ENCODE results near the gene C1D. TPM values are rescaled to one million over a fixed set of nuclear protein-coding genes. Genes with fewer than 3 reads are reported as not detected.

C1D gene
- polyA plus RNA-seq, 1 donor from 2014 or later = 53.0 TPM

- H3K27me3 ChIP-seq (ENCODE audit: insufficient read depth, low read depth, low read length) = no peaks in the 10 kb centered on the region
- no peaks in the 10 kb centered on the region for H3F3A ChIP-seq (ENCODE audit: insufficient read depth, low read length, poor library complexity, severe bottlenecking)
- H3K4me2 ChIP-seq (ENCODE audit: low read length) = no peak overlapping the region
- no peak overlapping the region for H2AFZ ChIP-seq (ENCODE audit: low read depth, low read length)
- no peaks in the 10 kb centered on the region for H4K20me1 ChIP-seq (ENCODE audit: insufficient read depth)
- no peaks in the 10 kb centered on the region for H3K9me3 ChIP-seq (ENCODE audit: low read length)
- H3K9ac ChIP-seq (ENCODE audit: low read length) = no peak overlapping the region
- TF ChIP-seq TAF1 (IDR thresholded peaks at IDR 0.05; ENCODE audit: low read depth) = no peak
- H3K36me3 ChIP-seq (ENCODE audit: insufficient read depth, low read length) = no peaks in the 10 kb centered on the region
- no peak overlapping the region for H3K4me3 ChIP-seq (ENCODE audit: low read length)
- H3K9me2 ChIP-seq (ENCODE audit: insufficient read depth, low read length) = no peaks in the 10 kb centered on the region
- no peak overlapping the region for H3K27ac ChIP-seq (ENCODE audit: low read length)
- H3K79me2 ChIP-seq (replicated peaks; ENCODE audit: insufficient read depth, low read length) = no peaks in the 10 kb centered on the region
These were observed 22.7 kb downstream of the C1D start for GRCh38 chr2:68040078-68040477.

GRCh38 chr2:68039317-68039716, 23.5 kb downstream of the C1D start:
- no peaks in the 10 kb centered on the region for H3K9me2 ChIP-seq (ENCODE audit: insufficient read depth, low read length)
- no peaks in the 10 kb centered on the region for H3K9me3 ChIP-seq (ENCODE audit: low read length)
- no peaks in the 10 kb centered on the region for H3F3A ChIP-seq (ENCODE audit: insufficient read depth, low read length, poor library complexity, severe bottlenecking)
- no peak overlapping the region for H3K27ac ChIP-seq (ENCODE audit: low read length)
- H3K4me3 ChIP-seq (ENCODE audit: low read length) = no peak overlapping the region
- no peaks in the 10 kb centered on the region for H3K36me3 ChIP-seq (ENCODE audit: insufficient read depth, low read length)
- no peak overlapping the region for H3K4me2 ChIP-seq (ENCODE audit: low read length)
- TF ChIP-seq TAF1 (IDR thresholded peaks at IDR 0.05; ENCODE audit: low read depth) = no peak
- no peak for TF ChIP-seq MXI1 (conservative IDR thresholded peaks at IDR 0.05; ENCODE audit: poor library complexity, severe bottlenecking)
- no peak for TF ChIP-seq EP300 (conservative IDR thresholded peaks at IDR 0.05; ENCODE audit: poor library complexity, severe bottlenecking)
- TF ChIP-seq RAD21 (conservative IDR thresholded peaks at IDR 0.05) = no peak
- TF ChIP-seq POLR2AphosphoS5 (IDR thresholded peaks at IDR 0.05) = no peak
- TF ChIP-seq REST (IDR thresholded peaks at IDR 0.05; ENCODE audit: borderline replicate concordance) = no peak
- TF ChIP-seq CTCF (IDR thresholded peaks at IDR 0.05; ENCODE audit: poor library complexity, severe bottlenecking) = no peak
- H3K27me3 ChIP-seq (ENCODE audit: insufficient read depth, low read depth, low read length) = no peaks in the 10 kb centered on the region
- no peaks in the 10 kb centered on the region for H4K20me1 ChIP-seq (ENCODE audit: insufficient read depth)
- no peak overlapping the region for H3K9ac ChIP-seq (ENCODE audit: low read length)
- no peak overlapping the region for H2AFZ ChIP-seq (ENCODE audit: low read depth, low read length)
- no peaks in the 10 kb centered on the region for H3K79me2 ChIP-seq (replicated peaks; ENCODE audit: insufficient read depth, low read length)

GRCh38 chr2:68032702-68033101, 30.1 kb downstream of the C1D start:
- H3K9me3 ChIP-seq (ENCODE audit: low read length) = no peaks in the 10 kb centered on the region
- H3K79me2 ChIP-seq (replicated peaks; ENCODE audit: insufficient read depth, low read length) = no peaks in the 10 kb centered on the region
- no peak overlapping the region for H3K4me2 ChIP-seq (ENCODE audit: low read length)
- H3K36me3 ChIP-seq (ENCODE audit: insufficient read depth, low read length) = no peaks in the 10 kb centered on the region
- H3K4me3 ChIP-seq (ENCODE audit: low read length) = no peak overlapping the region
- no peaks in the 10 kb centered on the region for H3K9me2 ChIP-seq (ENCODE audit: insufficient read depth, low read length)
- H4K20me1 ChIP-seq (ENCODE audit: insufficient read depth) = no peaks in the 10 kb centered on the region
- no peak overlapping the region for H3K27ac ChIP-seq (ENCODE audit: low read length)
- H3K9ac ChIP-seq (ENCODE audit: low read length) = no peak overlapping the region
- H3F3A ChIP-seq (ENCODE audit: insufficient read depth, low read length, poor library complexity, severe bottlenecking) = no peaks in the 10 kb centered on the region
- TF ChIP-seq RAD21 (conservative IDR thresholded peaks at IDR 0.05) (no peak), TAF1 (IDR thresholded peaks at IDR 0.05; ENCODE audit: low read depth) (no peak), REST (IDR thresholded peaks at IDR 0.05; ENCODE audit: borderline replicate concordance) (no peak), MXI1 (conservative IDR thresholded peaks at IDR 0.05; ENCODE audit: poor library complexity, severe bottlenecking) (no peak), POLR2AphosphoS5 (IDR thresholded peaks at IDR 0.05) (no peak), EP300 (conservative IDR thresholded peaks at IDR 0.05; ENCODE audit: poor library complexity, severe bottlenecking) (no peak), EZH2 (IDR thresholded peaks at IDR 0.05; ENCODE audit: borderline replicate concordance, insufficient read depth, low read length, poor library complexity, severe bottlenecking) (no peak), CTCF (IDR thresholded peaks at IDR 0.05; ENCODE audit: poor library complexity, severe bottlenecking) (no peak), SMC3 (conservative IDR thresholded peaks at IDR 0.05; ENCODE audit: poor library complexity) (no peak)
- no peaks in the 10 kb centered on the region for H3K27me3 ChIP-seq (ENCODE audit: insufficient read depth, low read depth, low read length)
- no peak overlapping the region for H2AFZ ChIP-seq (ENCODE audit: low read depth, low read length)

Measured in neural cell (in vitro differentiated cells).